Upper lobe of right lung (tissue), 1 donor: ENCODE data around the gene UTF1. TPM values are rescaled to one million over a fixed set of nuclear protein-coding genes. Genes with fewer than 3 reads are reported as not detected.

Source experiments
- ATAC-seq: fragments of 200-7000 bp; cut with Tn5 transposase; one replicate; pipeline ENCODE4 v1.9.1; 2020; ENCODE audit warnings: mild to moderate bottlenecking, moderate library complexity
- DNase-seq: peaks from one replicate; pipeline ENCODE4 v3.0.0-alpha.2; 2020
- H3K27ac ChIP-seq: fragments of 200-600 bp; one replicate; pipeline ENCODE4 v1.8.0; 2022
- H3K27me3 ChIP-seq: fragments of 200-600 bp; one replicate; pipeline ENCODE4 v1.8.0; 2022; ENCODE audit warnings: mild to moderate bottlenecking
- H3K36me3 ChIP-seq: fragments of 200-600 bp; one replicate; pipeline ENCODE4 v1.8.0; 2022
- H3K4me1 ChIP-seq: fragments of 200-600 bp; one replicate; pipeline ENCODE4 v1.8.0; 2022
- H3K4me3 ChIP-seq: fragments of 200-600 bp; one replicate; pipeline ENCODE4 v1.8.0; 2022; ENCODE audit warnings: mild to moderate bottlenecking
- H3K9me3 ChIP-seq: fragments of 200-600 bp; one replicate; pipeline ENCODE4 v1.8.0; 2022
- intact Hi-C: fragments of 100-400 bp; cut with DNase I; formaldehyde crosslinking; loops from one replicate; pipeline ENCODE4 v1.11.0; 2022
- total RNA-seq: library from RNA; stranded (reverse); fragmentation: NEBNext Ultra II Directional; extraction: Animal tissue kit (Norgen Biotek cat#: 25700); gene quantifications from one replicate; pipeline ENCODE4 v1.2.1, GENCODE V29; 2021
- TF ChIP-seq, protein P1 (sequence below): fragments of 200-600 bp; IDR thresholded peaks from one replicate; pipeline ENCODE4 v1.8.0; 2022; ENCODE audit warnings: antibody characterized with exemption
- donor health status: DM: no; HTN: yes; CAD: no; lungs with severe emphysema.

The UTF1 gene
- total RNA-seq, 1 donor from 2014 or later: not detected

DNA sequence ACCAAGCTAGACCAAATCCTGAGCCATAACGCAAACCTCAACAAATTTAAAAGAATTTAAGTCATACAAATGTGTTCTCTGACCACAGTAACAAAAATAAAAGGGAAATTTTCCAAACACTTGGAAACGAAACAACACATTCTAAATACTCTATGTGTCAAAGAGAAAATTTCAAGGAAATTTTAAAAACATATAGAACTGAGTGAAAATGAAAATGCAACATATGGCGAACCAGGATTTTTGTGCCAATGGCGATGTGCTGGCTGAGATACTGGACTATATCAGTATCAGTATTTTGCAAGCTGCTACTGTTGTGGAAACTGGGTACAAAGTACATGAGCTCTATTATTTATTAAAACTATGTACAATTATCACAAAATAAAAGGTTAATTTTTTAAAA is 35.9 kb upstream of the UTF1 start:
- DNase-seq (no peak), ATAC-seq (no peak)
- no peaks in the 10 kb centered on the region for H3K36me3 ChIP-seq
- no peak overlapping the region for H3K27ac ChIP-seq
- H3K9me3 ChIP-seq: no peaks in the 10 kb centered on the region
- intact Hi-C loops: no loop called here
- H3K4me3 ChIP-seq: no peak overlapping the region
- TF ChIP-seq, protein P1, sequence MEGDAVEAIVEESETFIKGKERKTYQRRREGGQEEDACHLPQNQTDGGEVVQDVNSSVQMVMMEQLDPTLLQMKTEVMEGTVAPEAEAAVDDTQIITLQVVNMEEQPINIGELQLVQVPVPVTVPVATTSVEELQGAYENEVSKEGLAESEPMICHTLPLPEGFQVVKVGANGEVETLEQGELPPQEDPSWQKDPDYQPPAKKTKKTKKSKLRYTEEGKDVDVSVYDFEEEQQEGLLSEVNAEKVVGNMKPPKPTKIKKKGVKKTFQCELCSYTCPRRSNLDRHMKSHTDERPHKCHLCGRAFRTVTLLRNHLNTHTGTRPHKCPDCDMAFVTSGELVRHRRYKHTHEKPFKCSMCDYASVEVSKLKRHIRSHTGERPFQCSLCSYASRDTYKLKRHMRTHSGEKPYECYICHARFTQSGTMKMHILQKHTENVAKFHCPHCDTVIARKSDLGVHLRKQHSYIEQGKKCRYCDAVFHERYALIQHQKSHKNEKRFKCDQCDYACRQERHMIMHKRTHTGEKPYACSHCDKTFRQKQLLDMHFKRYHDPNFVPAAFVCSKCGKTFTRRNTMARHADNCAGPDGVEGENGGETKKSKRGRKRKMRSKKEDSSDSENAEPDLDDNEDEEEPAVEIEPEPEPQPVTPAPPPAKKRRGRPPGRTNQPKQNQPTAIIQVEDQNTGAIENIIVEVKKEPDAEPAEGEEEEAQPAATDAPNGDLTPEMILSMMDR: no peak
- no peaks in the 10 kb centered on the region for H3K4me1 ChIP-seq
- H3K27me3 ChIP-seq: no peaks in the 10 kb centered on the region

DNA sequence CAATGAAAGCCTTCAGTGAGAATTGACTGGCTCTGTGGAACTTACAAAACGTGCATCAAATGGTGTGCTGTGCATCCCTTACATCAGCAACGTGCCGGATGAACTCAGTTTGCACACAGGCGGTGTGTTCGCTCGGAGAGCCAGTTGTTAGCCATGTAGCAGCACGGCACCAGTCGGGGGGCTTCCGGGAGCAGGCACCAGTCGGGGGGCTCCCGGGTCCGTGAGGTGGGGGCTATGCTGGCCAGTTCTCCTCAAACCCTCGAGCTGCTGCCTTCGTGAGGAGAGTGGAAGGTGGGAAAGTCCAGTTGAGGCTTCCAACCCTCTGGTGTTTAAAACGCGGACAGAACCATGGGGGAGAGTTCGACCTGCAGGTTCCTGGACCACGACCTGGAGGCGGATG is 34.9 kb upstream of the UTF1 start:
- Histone ChIP-seq H3K27me3 (no peaks in the 10 kb centered on the region), H3K9me3 (no peaks in the 10 kb centered on the region), H3K36me3 (no peaks in the 10 kb centered on the region), H3K4me1 (no peaks in the 10 kb centered on the region), H3K4me3 (no peak overlapping the region), H3K27ac (no peak overlapping the region)
- TF ChIP-seq, protein P1: no peak
- intact Hi-C loops: no loop called here
- ATAC-seq (no peak), DNase-seq (no peak)

DNA sequence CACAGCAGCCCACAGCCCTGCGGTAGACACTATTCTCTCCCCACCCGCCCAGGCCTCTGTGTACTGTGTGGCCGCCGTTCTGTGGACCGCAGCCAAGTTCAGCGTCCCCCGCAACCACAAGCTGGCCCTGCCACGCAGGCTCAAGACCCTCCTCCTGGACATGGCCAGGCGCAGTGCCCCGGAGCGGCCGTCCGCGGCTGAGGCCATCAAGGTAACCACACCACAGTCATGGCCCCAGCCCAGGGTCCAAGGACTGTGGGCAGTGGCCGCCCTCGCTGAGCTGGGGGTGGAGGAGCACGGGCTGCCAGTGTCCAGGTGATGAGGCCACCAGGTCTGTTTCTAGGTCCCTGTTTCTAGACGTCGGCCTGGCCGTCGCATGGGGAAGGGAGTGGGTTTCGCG is 34.4 kb upstream of the UTF1 start:
- Histone ChIP-seq H3K9me3 (no peaks in the 10 kb centered on the region), H3K4me3 (no peak overlapping the region), H3K4me1 (no peaks in the 10 kb centered on the region), H3K27ac (no peak overlapping the region), H3K36me3 (no peaks in the 10 kb centered on the region), H3K27me3 (no peaks in the 10 kb centered on the region)
- intact Hi-C loops: no loop called here
- TF ChIP-seq, protein P1: no peak
- ATAC-seq (no peak), DNase-seq (no peak)

DNA sequence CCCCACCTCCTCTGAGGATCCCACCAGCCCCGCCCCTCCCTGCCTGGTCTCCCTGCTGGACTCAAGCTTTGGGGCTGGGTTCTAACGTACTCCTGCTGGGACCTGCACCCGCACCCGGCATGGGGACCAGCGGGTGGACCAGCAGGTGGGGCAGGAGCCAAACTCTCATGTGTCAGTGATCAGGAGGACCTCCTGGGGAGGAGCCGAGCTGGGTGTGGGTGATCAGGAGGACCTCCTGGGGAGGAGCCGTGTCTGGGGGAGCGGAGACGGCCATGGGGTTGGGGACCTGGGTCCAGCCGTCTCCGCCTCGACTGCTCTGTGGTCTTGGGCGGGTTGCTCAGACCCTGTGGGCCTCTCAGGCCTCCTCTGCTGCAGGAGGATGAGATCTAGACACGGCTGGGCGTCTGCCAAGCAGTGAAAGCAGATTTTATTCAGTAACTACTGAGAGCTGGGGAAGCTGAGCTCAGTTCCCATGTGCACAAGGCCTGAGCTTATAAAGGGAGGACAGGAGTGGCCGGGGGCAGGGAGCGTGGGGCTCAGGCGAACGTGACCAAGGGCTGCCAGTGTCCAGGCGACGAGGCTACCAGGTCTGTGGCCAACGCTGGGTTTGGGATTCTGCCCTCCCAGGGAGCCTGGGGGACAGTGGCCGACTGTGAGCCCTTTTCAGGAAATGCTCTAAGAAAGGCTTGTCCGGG is 33.6 kb upstream of the UTF1 start:
- intact Hi-C loops: no loop called here
- Histone ChIP-seq H3K9me3 (no peaks in the 10 kb centered on the region), H3K4me3 (no peak overlapping the region), H3K27ac (no peak overlapping the region), H3K36me3 (no peaks in the 10 kb centered on the region), H3K27me3 (no peaks in the 10 kb centered on the region), H3K4me1 (no peaks in the 10 kb centered on the region)
- no peak for ATAC-seq
- no peak for DNase-seq
- TF ChIP-seq, protein P1: no peak

DNA sequence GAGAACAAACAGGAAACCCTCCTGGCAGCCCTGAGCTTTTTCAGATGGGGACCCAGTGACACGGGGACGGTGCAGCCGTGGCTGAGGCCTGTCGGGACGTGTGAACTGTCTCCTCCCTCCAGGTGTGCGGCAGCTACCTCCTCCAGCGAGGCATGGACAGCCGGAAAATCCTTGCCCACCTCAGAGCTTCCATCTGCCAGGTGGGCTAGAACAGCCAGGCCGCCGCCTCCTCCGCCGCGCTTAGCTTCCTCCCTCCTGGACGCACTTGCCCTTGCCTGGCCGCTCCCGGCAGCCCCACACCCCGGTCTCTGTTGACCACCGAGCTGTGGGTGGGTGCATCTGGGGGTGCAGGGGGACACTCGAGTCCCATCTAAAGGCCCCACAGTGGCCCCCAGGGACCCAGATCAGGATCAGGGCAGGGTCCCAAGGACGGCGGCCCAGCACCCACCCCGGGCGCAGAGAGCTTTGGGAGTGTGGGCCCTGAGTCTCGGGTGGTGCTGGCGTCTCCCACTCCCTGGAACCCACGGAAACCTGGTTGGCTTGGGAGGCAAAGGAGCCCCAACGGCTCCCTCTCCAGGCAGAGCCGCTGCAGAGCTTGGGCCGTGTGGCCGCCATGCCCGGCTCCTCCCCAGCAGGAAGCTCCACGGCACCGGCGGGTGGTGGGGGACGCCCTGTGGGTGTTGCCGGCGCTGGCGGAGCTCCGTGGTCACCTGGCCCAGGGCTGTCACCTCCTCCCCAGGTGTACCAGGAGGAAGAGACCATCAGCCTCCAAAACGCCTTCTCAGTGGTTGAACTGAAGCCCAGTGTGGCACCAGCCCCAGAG is 32.9 kb upstream of the UTF1 start:
- no peak overlapping the region for H3K27ac ChIP-seq
- DNase-seq (no peak), ATAC-seq (no peak)
- no peaks in the 10 kb centered on the region for H3K4me1 ChIP-seq
- H3K27me3 ChIP-seq: no peaks in the 10 kb centered on the region
- no peaks in the 10 kb centered on the region for H3K36me3 ChIP-seq
- intact Hi-C loops: no loop called here
- no peak overlapping the region for H3K4me3 ChIP-seq
- H3K9me3 ChIP-seq: no peaks in the 10 kb centered on the region
- TF ChIP-seq, protein P1: no peak
